ENCODE data around the gene PCSK9. TPM values are rescaled to one million over a fixed set of nuclear protein-coding genes. Genes with fewer than 3 reads are reported as not detected.
A peak's percentile ranks its signal among the peaks of the same experiment; 100 is the strongest.

PCSK9 gene
- total and polyA plus RNA-seq, 4 donors, result 10.8 to 112 (median 58.5) TPM

DNA sequence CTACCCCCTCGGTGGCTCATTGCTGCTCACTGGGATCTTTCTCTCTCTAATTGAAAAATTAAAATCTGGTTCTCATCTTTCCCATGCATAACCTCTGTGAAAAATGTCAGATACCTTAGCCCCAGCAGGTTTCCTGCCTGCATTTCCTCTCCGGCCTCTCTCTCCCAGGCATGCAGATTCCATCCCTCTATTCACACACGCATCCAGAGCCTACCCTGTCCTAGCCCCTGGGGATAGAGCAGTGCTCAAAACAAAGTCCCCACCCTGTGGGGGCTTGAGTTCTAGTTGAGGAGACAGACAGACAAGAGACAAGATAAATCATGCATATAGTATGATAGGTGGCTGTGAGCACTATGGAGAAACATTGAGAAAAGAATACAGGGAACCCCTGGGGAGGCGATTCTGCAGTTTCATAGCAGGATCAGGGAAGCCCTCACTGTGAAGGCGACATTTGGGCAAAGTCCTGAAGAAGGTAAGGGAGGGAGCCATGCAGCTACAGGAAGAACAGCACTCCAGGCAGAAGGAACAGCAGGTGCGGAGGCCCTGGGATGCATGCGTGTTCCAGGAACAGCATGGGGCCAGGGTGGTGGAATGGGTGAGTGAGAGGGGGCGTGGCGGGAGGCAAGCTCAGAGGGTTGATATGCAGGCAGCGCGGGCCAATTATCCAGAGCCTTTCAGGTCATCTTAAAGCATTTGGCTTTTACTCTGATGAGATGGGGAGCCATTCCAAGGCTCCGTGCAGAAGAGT is 44.2 kb upstream of the PCSK9 start:
- no peak overlapping the region for H3K4me3 ChIP-seq (ENCODE audit: low read depth in 1 of 3, low read length in 3 of 3)
- no peak for DNase-seq (ENCODE audit: low spot score)
- WGBS, result 81% methylated on average over 12 of the region's 12 CpGs
- H3K9me3 ChIP-seq (ENCODE audit: control insufficient read depth in 4 of 4, low read length in 3 of 4), result no peaks in the 10 kb centered on the region
- no peak overlapping the region for H3K27ac ChIP-seq (ENCODE audit: low read depth in 1 of 2, low read length in 2 of 2)
- H3K9ac ChIP-seq (ENCODE audit: low read depth in 1 of 2, low read length in 2 of 2), result no peak overlapping the region
- TF ChIP-seq, protein P1, sequence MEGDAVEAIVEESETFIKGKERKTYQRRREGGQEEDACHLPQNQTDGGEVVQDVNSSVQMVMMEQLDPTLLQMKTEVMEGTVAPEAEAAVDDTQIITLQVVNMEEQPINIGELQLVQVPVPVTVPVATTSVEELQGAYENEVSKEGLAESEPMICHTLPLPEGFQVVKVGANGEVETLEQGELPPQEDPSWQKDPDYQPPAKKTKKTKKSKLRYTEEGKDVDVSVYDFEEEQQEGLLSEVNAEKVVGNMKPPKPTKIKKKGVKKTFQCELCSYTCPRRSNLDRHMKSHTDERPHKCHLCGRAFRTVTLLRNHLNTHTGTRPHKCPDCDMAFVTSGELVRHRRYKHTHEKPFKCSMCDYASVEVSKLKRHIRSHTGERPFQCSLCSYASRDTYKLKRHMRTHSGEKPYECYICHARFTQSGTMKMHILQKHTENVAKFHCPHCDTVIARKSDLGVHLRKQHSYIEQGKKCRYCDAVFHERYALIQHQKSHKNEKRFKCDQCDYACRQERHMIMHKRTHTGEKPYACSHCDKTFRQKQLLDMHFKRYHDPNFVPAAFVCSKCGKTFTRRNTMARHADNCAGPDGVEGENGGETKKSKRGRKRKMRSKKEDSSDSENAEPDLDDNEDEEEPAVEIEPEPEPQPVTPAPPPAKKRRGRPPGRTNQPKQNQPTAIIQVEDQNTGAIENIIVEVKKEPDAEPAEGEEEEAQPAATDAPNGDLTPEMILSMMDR (IDR thresholded peaks at IDR 0.05; ENCODE audit: low read depth, low read length, missing input control), result no peak
- TF ChIP-seq, protein P2, sequence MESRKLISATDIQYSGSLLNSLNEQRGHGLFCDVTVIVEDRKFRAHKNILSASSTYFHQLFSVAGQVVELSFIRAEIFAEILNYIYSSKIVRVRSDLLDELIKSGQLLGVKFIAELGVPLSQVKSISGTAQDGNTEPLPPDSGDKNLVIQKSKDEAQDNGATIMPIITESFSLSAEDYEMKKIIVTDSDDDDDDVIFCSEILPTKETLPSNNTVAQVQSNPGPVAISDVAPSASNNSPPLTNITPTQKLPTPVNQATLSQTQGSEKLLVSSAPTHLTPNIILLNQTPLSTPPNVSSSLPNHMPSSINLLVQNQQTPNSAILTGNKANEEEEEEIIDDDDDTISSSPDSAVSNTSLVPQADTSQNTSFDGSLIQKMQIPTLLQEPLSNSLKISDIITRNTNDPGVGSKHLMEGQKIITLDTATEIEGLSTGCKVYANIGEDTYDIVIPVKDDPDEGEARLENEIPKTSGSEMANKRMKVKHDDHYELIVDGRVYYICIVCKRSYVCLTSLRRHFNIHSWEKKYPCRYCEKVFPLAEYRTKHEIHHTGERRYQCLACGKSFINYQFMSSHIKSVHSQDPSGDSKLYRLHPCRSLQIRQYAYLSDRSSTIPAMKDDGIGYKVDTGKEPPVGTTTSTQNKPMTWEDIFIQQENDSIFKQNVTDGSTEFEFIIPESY (IDR thresholded peaks at IDR 0.05), result no peak
- no peak for TF ChIP-seq YY1 (IDR thresholded peaks at IDR 0.05)
- H3K27me3 ChIP-seq (ENCODE audit: control insufficient read depth in 4 of 4, insufficient read depth in 4 of 4, low read length in 3 of 4), result peaks cover 0 to 5% (median 0%) of the 10 kb centered on the region in 4 donors
- no peaks in the 10 kb centered on the region for H3K36me3 ChIP-seq (ENCODE audit: control insufficient read depth in 4 of 4, insufficient read depth in 3 of 4, low read depth in 1 of 4, low read length in 3 of 4)
- H3K4me1 ChIP-seq (ENCODE audit: control insufficient read depth in 4 of 4, insufficient read depth in 4 of 4, low read length in 3 of 4), result peaks cover 0 to 5% (median 0%) of the 10 kb centered on the region in 4 donors

DNA sequence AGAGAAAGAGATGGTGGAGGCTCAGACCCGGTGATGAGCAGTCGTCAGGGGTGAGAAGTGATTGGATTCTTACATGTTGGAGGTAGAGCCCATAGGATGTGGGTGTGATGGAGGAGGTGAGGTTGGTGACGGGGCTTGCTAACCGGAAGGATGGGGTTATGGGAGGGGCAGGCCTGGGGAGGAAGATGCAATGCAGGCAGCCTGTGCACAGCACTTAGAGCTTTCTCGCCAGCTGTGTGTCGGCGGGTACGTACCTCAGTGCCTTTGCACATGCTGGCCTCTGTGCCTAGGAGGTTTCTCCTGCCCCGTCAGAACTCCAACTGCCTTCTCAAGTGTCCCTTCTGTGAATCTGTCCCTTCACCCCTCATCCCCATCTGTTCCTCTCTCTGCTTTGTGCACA is 43.5 kb upstream of the PCSK9 start:
- H3K36me3 ChIP-seq (ENCODE audit: control insufficient read depth in 4 of 4, insufficient read depth in 3 of 4, low read depth in 1 of 4, low read length in 3 of 4), result no peaks in the 10 kb centered on the region
- H3K27me3 ChIP-seq (ENCODE audit: control insufficient read depth in 4 of 4, insufficient read depth in 4 of 4, low read length in 3 of 4), result peaks cover 0 to 5% (median 0%) of the 10 kb centered on the region in 4 donors
- H3K9me3 ChIP-seq (ENCODE audit: control insufficient read depth in 4 of 4, low read length in 3 of 4), result no peaks in the 10 kb centered on the region
- peaks cover 0 to 5% (median 0%) of the 10 kb centered on the region in 4 donors for H3K4me1 ChIP-seq (ENCODE audit: control insufficient read depth in 4 of 4, insufficient read depth in 4 of 4, low read length in 3 of 4)
- TF ChIP-seq EGR1 (IDR thresholded peaks at IDR 0.05; ENCODE audit: low read depth in 2 of 2) (no peak), JUND (IDR thresholded peaks at IDR 0.05) (no peak)
- WGBS, result 75% methylated on average over 9 of the region's 9 CpGs
- H3K9ac ChIP-seq (ENCODE audit: low read depth in 1 of 2, low read length in 2 of 2), result no peak overlapping the region
- DNase-seq (ENCODE audit: low spot score), result no peak
- no peak overlapping the region for H3K27ac ChIP-seq (ENCODE audit: low read depth in 1 of 2, low read length in 2 of 2)
- H3K4me3 ChIP-seq (ENCODE audit: low read depth in 1 of 3, low read length in 3 of 3), result no peak overlapping the region

DNA sequence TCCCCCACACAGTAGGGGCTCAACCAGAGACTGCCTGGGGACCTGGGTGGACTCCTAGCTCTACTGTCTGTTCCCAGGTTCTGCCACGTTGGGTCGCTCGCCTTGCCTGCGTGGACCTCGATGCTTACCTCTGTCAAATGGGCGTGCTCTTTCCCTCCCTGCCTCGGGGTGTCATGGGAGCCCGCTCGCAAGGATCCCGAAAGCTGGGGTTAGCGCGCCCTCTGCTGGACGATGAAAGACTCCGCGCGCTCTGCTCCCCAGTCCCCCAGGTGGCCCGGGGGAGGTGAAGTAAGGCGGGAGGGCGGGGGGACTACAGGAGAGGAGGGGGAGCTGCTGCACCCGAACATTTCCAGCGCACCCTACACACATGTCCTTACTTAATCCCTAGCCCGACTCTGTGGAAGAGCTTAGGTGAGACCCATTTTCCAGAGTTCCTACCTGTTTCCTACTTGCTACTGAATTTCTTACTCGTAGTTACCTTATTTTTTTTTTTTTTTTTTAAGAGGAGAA is 42.9 kb upstream of the PCSK9 start:
- no peaks in the 10 kb centered on the region for H3K36me3 ChIP-seq (ENCODE audit: control insufficient read depth in 4 of 4, insufficient read depth in 3 of 4, low read depth in 1 of 4, low read length in 3 of 4)
- 5% methylated on average over 23 of the region's 23 CpGs for WGBS
- no peak overlapping the region for H3K9ac ChIP-seq (ENCODE audit: low read depth in 1 of 2, low read length in 2 of 2)
- TF ChIP-seq TAF1 (conservative IDR thresholded peaks at IDR 0.05), result no peak
- no peak for TF ChIP-seq FOXA2 (IDR thresholded peaks at IDR 0.05)
- TF ChIP-seq, protein P3, sequence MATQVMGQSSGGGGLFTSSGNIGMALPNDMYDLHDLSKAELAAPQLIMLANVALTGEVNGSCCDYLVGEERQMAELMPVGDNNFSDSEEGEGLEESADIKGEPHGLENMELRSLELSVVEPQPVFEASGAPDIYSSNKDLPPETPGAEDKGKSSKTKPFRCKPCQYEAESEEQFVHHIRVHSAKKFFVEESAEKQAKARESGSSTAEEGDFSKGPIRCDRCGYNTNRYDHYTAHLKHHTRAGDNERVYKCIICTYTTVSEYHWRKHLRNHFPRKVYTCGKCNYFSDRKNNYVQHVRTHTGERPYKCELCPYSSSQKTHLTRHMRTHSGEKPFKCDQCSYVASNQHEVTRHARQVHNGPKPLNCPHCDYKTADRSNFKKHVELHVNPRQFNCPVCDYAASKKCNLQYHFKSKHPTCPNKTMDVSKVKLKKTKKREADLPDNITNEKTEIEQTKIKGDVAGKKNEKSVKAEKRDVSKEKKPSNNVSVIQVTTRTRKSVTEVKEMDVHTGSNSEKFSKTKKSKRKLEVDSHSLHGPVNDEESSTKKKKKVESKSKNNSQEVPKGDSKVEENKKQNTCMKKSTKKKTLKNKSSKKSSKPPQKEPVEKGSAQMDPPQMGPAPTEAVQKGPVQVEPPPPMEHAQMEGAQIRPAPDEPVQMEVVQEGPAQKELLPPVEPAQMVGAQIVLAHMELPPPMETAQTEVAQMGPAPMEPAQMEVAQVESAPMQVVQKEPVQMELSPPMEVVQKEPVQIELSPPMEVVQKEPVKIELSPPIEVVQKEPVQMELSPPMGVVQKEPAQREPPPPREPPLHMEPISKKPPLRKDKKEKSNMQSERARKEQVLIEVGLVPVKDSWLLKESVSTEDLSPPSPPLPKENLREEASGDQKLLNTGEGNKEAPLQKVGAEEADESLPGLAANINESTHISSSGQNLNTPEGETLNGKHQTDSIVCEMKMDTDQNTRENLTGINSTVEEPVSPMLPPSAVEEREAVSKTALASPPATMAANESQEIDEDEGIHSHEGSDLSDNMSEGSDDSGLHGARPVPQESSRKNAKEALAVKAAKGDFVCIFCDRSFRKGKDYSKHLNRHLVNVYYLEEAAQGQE (IDR thresholded peaks at IDR 0.05), result no peak
- TF ChIP-seq, protein P1 (IDR thresholded peaks at IDR 0.05; ENCODE audit: low read depth, low read length, missing input control), result peak; percentile 65
- TF ChIP-seq, protein P4, sequence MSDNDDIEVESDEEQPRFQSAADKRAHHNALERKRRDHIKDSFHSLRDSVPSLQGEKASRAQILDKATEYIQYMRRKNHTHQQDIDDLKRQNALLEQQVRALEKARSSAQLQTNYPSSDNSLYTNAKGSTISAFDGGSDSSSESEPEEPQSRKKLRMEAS (IDR thresholded peaks at IDR 0.05), result no peak
- no peak for TF ChIP-seq HNF4A (conservative IDR thresholded peaks at IDR 0.05)
- TF ChIP-seq, protein P2 (IDR thresholded peaks at IDR 0.05), result no peak
- TF ChIP-seq SP1 (IDR thresholded peaks at IDR 0.05), result no peak
- no peak for TF ChIP-seq FOXA1 (IDR thresholded peaks at IDR 0.05)
- TF ChIP-seq RAD21 (IDR thresholded peaks at IDR 0.05), result peak; percentile 87 to 95
- H3K9me3 ChIP-seq (ENCODE audit: control insufficient read depth in 4 of 4, low read length in 3 of 4), result no peaks in the 10 kb centered on the region
- DNase-seq (ENCODE audit: low spot score), result peak; percentile 79
- H3K27me3 ChIP-seq (ENCODE audit: control insufficient read depth in 4 of 4, insufficient read depth in 4 of 4, low read length in 3 of 4), result peaks cover 0 to 5% (median 0%) of the 10 kb centered on the region in 4 donors
- no peak overlapping the region for H3K27ac ChIP-seq (ENCODE audit: low read depth in 1 of 2, low read length in 2 of 2)
- no peak overlapping the region for H3K4me3 ChIP-seq (ENCODE audit: low read depth in 1 of 3, low read length in 3 of 3)
- peaks cover 0 to 5% (median 0%) of the 10 kb centered on the region in 4 donors for H3K4me1 ChIP-seq (ENCODE audit: control insufficient read depth in 4 of 4, insufficient read depth in 4 of 4, low read length in 3 of 4)

All from liver (tissue), 9 donors.